ENCODE results near the gene ASCC3. TPM values are rescaled to one million over a fixed set of nuclear protein-coding genes. Genes with fewer than 3 reads are reported as not detected.
A peak's percentile ranks its signal among the peaks of the same experiment; 100 is the strongest.

ASCC3 gene
- total and polyA plus RNA-seq, 2 donors (not counting 3 experiments of a cell fraction or from before 2014, with no cell fraction given): 15.7 to 57.2 TPM

DNA sequence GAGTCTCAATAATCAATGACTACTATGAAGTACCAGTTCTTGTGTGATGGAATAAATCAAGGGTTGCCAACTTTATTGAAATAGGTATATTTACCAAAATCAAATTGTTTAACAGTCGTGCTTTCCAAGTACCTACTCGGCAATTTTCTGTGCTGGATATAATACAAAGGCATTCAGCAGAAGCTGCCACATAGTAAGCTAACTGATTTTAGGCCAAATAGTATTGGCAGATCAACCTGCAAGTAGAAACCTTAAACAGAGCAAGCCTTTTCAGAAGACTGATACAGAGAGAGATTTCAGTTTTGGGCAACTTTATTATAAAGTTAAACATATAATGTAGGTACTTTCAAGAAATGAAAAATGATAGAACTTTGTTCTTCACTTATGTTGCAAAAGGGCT lies 174.6 kb downstream of the ASCC3 start:
- no peak overlapping the region for H2AFZ ChIP-seq (ENCODE audit: low read depth, low read length)
- dilution Hi-C loops (cut with MboI; ENCODE audit: extremely low pct_ligation_motif_present, low sequenced_read_pairs): no loop called here
- TF ChIP-seq FOS (IDR thresholded peaks at IDR 0.05; ENCODE audit: borderline replicate concordance, insufficient read depth, low read length): no peak
- TF ChIP-seq, protein P1, sequence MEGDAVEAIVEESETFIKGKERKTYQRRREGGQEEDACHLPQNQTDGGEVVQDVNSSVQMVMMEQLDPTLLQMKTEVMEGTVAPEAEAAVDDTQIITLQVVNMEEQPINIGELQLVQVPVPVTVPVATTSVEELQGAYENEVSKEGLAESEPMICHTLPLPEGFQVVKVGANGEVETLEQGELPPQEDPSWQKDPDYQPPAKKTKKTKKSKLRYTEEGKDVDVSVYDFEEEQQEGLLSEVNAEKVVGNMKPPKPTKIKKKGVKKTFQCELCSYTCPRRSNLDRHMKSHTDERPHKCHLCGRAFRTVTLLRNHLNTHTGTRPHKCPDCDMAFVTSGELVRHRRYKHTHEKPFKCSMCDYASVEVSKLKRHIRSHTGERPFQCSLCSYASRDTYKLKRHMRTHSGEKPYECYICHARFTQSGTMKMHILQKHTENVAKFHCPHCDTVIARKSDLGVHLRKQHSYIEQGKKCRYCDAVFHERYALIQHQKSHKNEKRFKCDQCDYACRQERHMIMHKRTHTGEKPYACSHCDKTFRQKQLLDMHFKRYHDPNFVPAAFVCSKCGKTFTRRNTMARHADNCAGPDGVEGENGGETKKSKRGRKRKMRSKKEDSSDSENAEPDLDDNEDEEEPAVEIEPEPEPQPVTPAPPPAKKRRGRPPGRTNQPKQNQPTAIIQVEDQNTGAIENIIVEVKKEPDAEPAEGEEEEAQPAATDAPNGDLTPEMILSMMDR (IDR thresholded peaks at IDR 0.05; ENCODE audit: extremely low read depth in 1 of 2, insufficient read depth in 1 of 2, low read depth in 1 of 2, low read length in 2 of 2): no peak
- H3K9me1 ChIP-seq (replicated peaks; ENCODE audit: control insufficient read depth, extremely low read depth, insufficient read depth, low read length): no peaks in the 10 kb centered on the region
- ChIA-PET POLR2A (no interaction called here), CTCF (interaction anchor here (5.7 kb wide), 1 partner anchor 14 kb away, joined by 30 read pairs; no protein-coding TSS in a partner anchor)
- no peaks in the 10 kb centered on the region for H3K27me3 ChIP-seq (ENCODE audit: control insufficient read depth in 2 of 2, insufficient read depth in 2 of 2, low read length in 2 of 2)
- H3K9ac ChIP-seq (replicated peaks; ENCODE audit: extremely low read depth, insufficient read depth, low read length): no peak overlapping the region
- BruUV-seq (replicated peaks): no TSS peak
- no peak overlapping the region for H3K4me2 ChIP-seq (ENCODE audit: insufficient read depth, low read length)
- no peak overlapping the region for H3K4me3 ChIP-seq (replicated peaks in 1 of 3; ENCODE audit: insufficient read depth in 1 of 3, low read depth in 1 of 3, low read length in 3 of 3)
- no peaks in the 10 kb centered on the region for H3K4me1 ChIP-seq (ENCODE audit: control insufficient read depth, extremely low read depth, insufficient read depth, low read length)
- H4K20me1 ChIP-seq (replicated peaks; ENCODE audit: control insufficient read depth, extremely low read depth, insufficient read depth, low read length): no peaks in the 10 kb centered on the region
- H3K79me2 ChIP-seq (ENCODE audit: control insufficient read depth, insufficient read depth, low read length): no peaks in the 10 kb centered on the region
- intact Hi-C loops (cut with micrococcal nuclease): no loop called here
- H3K27ac ChIP-seq (ENCODE audit: insufficient read depth, low read depth, low read length): no peak overlapping the region
- DNase-seq (ENCODE audit: low read depth, low spot score): no peak
- no peaks in the 10 kb centered on the region for H3K9me3 ChIP-seq (replicated peaks; ENCODE audit: control insufficient read depth, insufficient read depth, low read length)
- no peaks in the 10 kb centered on the region for H3K36me3 ChIP-seq (ENCODE audit: control insufficient read depth in 2 of 2, extremely low read depth in 1 of 2, insufficient read depth in 2 of 2, low read length in 2 of 2)
- FAIRE-seq: no peak

DNA sequence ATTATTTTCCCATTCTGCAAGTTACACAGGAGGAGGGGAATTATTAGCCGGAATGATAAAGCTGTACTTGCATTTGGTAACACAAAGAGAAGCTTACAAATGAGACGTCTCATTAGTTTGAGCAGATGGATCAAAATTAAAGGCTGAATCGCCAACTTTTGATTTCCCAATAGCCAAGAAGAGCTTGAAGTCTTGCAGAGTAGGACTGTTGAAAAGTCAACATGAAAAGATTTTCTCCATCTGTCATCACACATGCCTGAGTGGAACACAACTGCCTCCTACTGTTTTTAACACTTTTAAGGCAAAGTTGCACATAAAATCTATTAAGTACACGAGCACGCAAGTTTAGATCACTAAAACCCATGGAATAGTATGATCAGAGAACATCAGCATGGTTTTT lies 176.2 kb downstream of the ASCC3 start:
- DNase-seq (ENCODE audit: low read depth, low spot score) (no peak), FAIRE-seq (peak; percentile 53)
- Histone ChIP-seq H3K36me3 (ENCODE audit: control insufficient read depth in 2 of 2, extremely low read depth in 1 of 2, insufficient read depth in 2 of 2, low read length in 2 of 2) (no peaks in the 10 kb centered on the region), H3K9ac (replicated peaks; ENCODE audit: extremely low read depth, insufficient read depth, low read length) (no peak overlapping the region), H3K4me1 (ENCODE audit: control insufficient read depth, extremely low read depth, insufficient read depth, low read length) (no peaks in the 10 kb centered on the region), H3K9me3 (replicated peaks; ENCODE audit: control insufficient read depth, insufficient read depth, low read length) (no peaks in the 10 kb centered on the region), H4K20me1 (replicated peaks; ENCODE audit: control insufficient read depth, extremely low read depth, insufficient read depth, low read length) (no peaks in the 10 kb centered on the region), H3K9me1 (replicated peaks; ENCODE audit: control insufficient read depth, extremely low read depth, insufficient read depth, low read length) (no peaks in the 10 kb centered on the region), H2AFZ (ENCODE audit: low read depth, low read length) (no peak overlapping the region), H3K4me3 (replicated peaks in 1 of 3; ENCODE audit: insufficient read depth in 1 of 3, low read depth in 1 of 3, low read length in 3 of 3) (no peak overlapping the region), H3K4me2 (ENCODE audit: insufficient read depth, low read length) (no peak overlapping the region), H3K27me3 (ENCODE audit: control insufficient read depth in 2 of 2, insufficient read depth in 2 of 2, low read length in 2 of 2) (no peaks in the 10 kb centered on the region), H3K27ac (ENCODE audit: insufficient read depth, low read depth, low read length) (no peak overlapping the region), H3K79me2 (ENCODE audit: control insufficient read depth, insufficient read depth, low read length) (no peaks in the 10 kb centered on the region)
- BruUV-seq (replicated peaks): no TSS peak
- ChIA-PET POLR2A (no interaction called here), CTCF (interaction anchor here (0.9 to 5.7 kb wide), 2 partner anchors 15 to 40 kb away, joined by 4 to 30 read pairs; no protein-coding TSS in a partner anchor)
- intact Hi-C loops (cut with micrococcal nuclease) (no loop called here), dilution Hi-C loops (cut with MboI; ENCODE audit: extremely low pct_ligation_motif_present, low sequenced_read_pairs) (no loop called here)
- no peak for TF ChIP-seq POLR2AphosphoS5 (IDR thresholded peaks at IDR 0.05; ENCODE audit: insufficient read depth, low read depth, low read length)
- TF ChIP-seq, protein P1 (IDR thresholded peaks at IDR 0.05; ENCODE audit: extremely low read depth in 1 of 2, insufficient read depth in 1 of 2, low read depth in 1 of 2, low read length in 2 of 2): no peak
- TF ChIP-seq, protein P2, sequence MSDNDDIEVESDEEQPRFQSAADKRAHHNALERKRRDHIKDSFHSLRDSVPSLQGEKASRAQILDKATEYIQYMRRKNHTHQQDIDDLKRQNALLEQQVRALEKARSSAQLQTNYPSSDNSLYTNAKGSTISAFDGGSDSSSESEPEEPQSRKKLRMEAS (IDR thresholded peaks at IDR 0.05; ENCODE audit: insufficient read depth, insufficient read length): no peak
- no peak for TF ChIP-seq MYC (IDR thresholded peaks at IDR 0.05; ENCODE audit: low read depth, low read length)
- no peak for TF ChIP-seq GATA2 (IDR thresholded peaks at IDR 0.05; ENCODE audit: insufficient read depth, insufficient read length, low read depth, low read length)
